MM.1S (cell line): ENCODE measurements around the gene DFFB.

Source experiments
- DNase-seq: peaks from one replicate; pipeline ENCODE4 v3.0.0-alpha.2; 2015
- H2AFZ ChIP-seq: fragments of 300-600 bp; sonication (generic); 2 replicates; pipeline ENCODE4 v1.6.0; 2016; ENCODE audit warnings: antibody characterized with exemption, low read length
- H3F3A ChIP-seq: fragments of 300-600 bp; sonication (generic); 2 replicates; pipeline ENCODE4 v1.6.1; 2016; ENCODE audit warnings: mild to moderate bottlenecking, antibody characterized with exemption, low read length, moderate library complexity, mixed read lengths; ENCODE audit not compliant: insufficient read depth
- H3K27ac ChIP-seq: fragments of 300-600 bp; sonication (generic); 2 replicates; pipeline ENCODE4 v1.5.1; 2016; ENCODE audit warnings: mild to moderate bottlenecking, low read length
- H3K27me3 ChIP-seq: fragments of 300-600 bp; sonication (generic); replicated peaks from 2 replicates; pipeline ENCODE4 v1.6.0; 2016; ENCODE audit warnings: low read length; ENCODE audit not compliant: insufficient read depth
- H3K36me3 ChIP-seq: fragments of 300-600 bp; sonication (generic); replicated peaks from 2 replicates; pipeline ENCODE4 v1.6.1; 2016; ENCODE audit warnings: mild to moderate bottlenecking, low read length, mixed read lengths; ENCODE audit not compliant: insufficient read depth
- H3K4me1 ChIP-seq: fragments of 300-600 bp; sonication (generic); 2 replicates; pipeline ENCODE4 v1.6.1; 2016; ENCODE audit warnings: low read length, mixed read lengths
- H3K4me2 ChIP-seq: fragments of 300-600 bp; sonication (generic); 2 replicates; pipeline ENCODE4 v1.6.0; 2016; ENCODE audit warnings: low read depth, low read length
- H3K4me3 ChIP-seq: fragments of 300-600 bp; sonication (generic); 2 replicates; pipeline ENCODE4 v1.5.1; 2016; ENCODE audit warnings: low read length, mixed read lengths
- H3K79me2 ChIP-seq: fragments of 300-600 bp; sonication (generic); 2 replicates; pipeline ENCODE4 v1.6.1; 2016; ENCODE audit warnings: mixed run types, low read length, mixed read lengths
- H3K9ac ChIP-seq: fragments of 300-600 bp; sonication (generic); 2 replicates; pipeline ENCODE4 v1.6.1; 2016; ENCODE audit warnings: low read length, mixed read lengths
- H3K9me2 ChIP-seq: fragments of 300-600 bp; sonication (generic); replicated peaks from 2 replicates; pipeline ENCODE4 v1.6.1; 2016; ENCODE audit warnings: mild to moderate bottlenecking, low read length, mixed read lengths; ENCODE audit not compliant: insufficient read depth
- H3K9me3 ChIP-seq: fragments of 300-600 bp; sonication (generic); replicated peaks from 2 replicates; pipeline ENCODE4 v1.6.1; 2016; ENCODE audit warnings: mild to moderate bottlenecking, low read length, mixed read lengths; ENCODE audit not compliant: insufficient read depth
- H4K20me1 ChIP-seq: fragments of 300-600 bp; sonication (generic); 2 replicates; pipeline ENCODE4 v1.6.1; 2016; ENCODE audit warnings: mild to moderate bottlenecking, low read length, moderate library complexity, mixed read lengths; ENCODE audit not compliant: insufficient read depth
- EZH2 ChIP-seq: fragments of 300-600 bp; sonication (generic); optimal IDR thresholded peaks from 2 replicates; pipeline ENCODE3; 2017; ENCODE audit warnings: low read depth, mild to moderate bottlenecking, antibody characterized with exemption, low read length, mixed read lengths
- EZH2phosphoT487 ChIP-seq: fragments of 300-600 bp; sonication (generic); IDR thresholded peaks from 2 replicates; pipeline ENCODE4 v1.6.1; 2018; ENCODE audit warnings: antibody characterized with exemption, low read length
- TF ChIP-seq, protein P1 (sequence below): fragments of 300-600 bp; sonication (generic); IDR thresholded peaks from 2 replicates; pipeline ENCODE4 v1.5.1; 2016; ENCODE audit warnings: antibody characterized with exemption, low read length, mixed read lengths

DFFB gene

GRCh38 chr1:3852091-3852490 lies 5.2 kb upstream of the DFFB start:
- peaks cover 38% of the 10 kb centered on the region for H3K79me2 ChIP-seq
- H3K9ac ChIP-seq: no peak overlapping the region
- H3K27me3 ChIP-seq: no peaks in the 10 kb centered on the region
- no peaks in the 10 kb centered on the region for H3K4me1 ChIP-seq
- 0 out of 2 replicates have a peak, but pooled peaks cover 4% of the 10 kb centered on the region for H3K36me3 ChIP-seq
- H3K9me2 ChIP-seq: no peaks in the 10 kb centered on the region
- H3K4me3 ChIP-seq: no peak overlapping the region
- TF ChIP-seq, protein P1, sequence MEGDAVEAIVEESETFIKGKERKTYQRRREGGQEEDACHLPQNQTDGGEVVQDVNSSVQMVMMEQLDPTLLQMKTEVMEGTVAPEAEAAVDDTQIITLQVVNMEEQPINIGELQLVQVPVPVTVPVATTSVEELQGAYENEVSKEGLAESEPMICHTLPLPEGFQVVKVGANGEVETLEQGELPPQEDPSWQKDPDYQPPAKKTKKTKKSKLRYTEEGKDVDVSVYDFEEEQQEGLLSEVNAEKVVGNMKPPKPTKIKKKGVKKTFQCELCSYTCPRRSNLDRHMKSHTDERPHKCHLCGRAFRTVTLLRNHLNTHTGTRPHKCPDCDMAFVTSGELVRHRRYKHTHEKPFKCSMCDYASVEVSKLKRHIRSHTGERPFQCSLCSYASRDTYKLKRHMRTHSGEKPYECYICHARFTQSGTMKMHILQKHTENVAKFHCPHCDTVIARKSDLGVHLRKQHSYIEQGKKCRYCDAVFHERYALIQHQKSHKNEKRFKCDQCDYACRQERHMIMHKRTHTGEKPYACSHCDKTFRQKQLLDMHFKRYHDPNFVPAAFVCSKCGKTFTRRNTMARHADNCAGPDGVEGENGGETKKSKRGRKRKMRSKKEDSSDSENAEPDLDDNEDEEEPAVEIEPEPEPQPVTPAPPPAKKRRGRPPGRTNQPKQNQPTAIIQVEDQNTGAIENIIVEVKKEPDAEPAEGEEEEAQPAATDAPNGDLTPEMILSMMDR: no peak
- no peak for TF ChIP-seq EZH2
- no peak for TF ChIP-seq EZH2phosphoT487
- H3F3A ChIP-seq: no peaks in the 10 kb centered on the region
- H2AFZ ChIP-seq: no peak overlapping the region
- no peak overlapping the region for H3K4me2 ChIP-seq
- no peak overlapping the region for H3K27ac ChIP-seq
- no peak for DNase-seq
- no peaks in the 10 kb centered on the region for H3K9me3 ChIP-seq
- H4K20me1 ChIP-seq: no peaks in the 10 kb centered on the region

GRCh38 chr1:3852711-3853485 lies 4.4 kb upstream of the DFFB start:
- H3K9ac ChIP-seq: no peak overlapping the region
- H3K36me3 ChIP-seq: 0 out of 2 replicates have a peak, but pooled peaks cover 4% of the 10 kb centered on the region
- no peaks in the 10 kb centered on the region for H3K9me2 ChIP-seq
- no peaks in the 10 kb centered on the region for H3K4me1 ChIP-seq
- H3K9me3 ChIP-seq: no peaks in the 10 kb centered on the region
- no peaks in the 10 kb centered on the region for H4K20me1 ChIP-seq
- H3F3A ChIP-seq: peaks cover 5% of the 10 kb centered on the region; the same call in 1 of the 2 replicates
- H2AFZ ChIP-seq: no peak overlapping the region
- H3K4me2 ChIP-seq: no peak overlapping the region
- DNase-seq: no peak
- H3K27me3 ChIP-seq: no peaks in the 10 kb centered on the region
- TF ChIP-seq, protein P1: no peak
- TF ChIP-seq EZH2 (no peak), EZH2phosphoT487 (no peak)
- no peak overlapping the region for H3K4me3 ChIP-seq
- peaks cover 40% of the 10 kb centered on the region for H3K79me2 ChIP-seq
- H3K27ac ChIP-seq: no peak overlapping the region

DNA sequence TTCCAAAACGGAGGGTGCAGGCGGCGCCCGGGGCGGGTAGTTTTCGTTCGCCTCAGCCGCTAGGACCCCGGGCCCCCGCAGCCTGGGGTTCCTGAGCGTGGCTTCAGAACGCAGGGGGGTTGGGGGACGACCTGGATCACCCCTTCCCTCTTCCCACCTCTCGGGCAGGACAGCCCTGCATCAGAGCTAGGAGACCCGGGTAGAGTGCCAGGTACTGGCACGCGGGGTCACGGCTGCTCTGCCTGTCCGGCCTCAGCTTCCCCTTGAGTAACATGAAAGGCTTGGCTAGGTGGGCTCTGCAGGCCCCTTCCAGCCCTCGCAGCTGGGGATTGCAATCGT lies 484 bp downstream of the DFFB start:
- Histone ChIP-seq H3K9me3 (no peaks in the 10 kb centered on the region), H3K4me1 (peaks cover 7% of the 10 kb centered on the region; the same call in 1 of the 2 replicates), H3F3A (peaks cover 5% of the 10 kb centered on the region; the same call in 1 of the 2 replicates), H4K20me1 (no peaks in the 10 kb centered on the region), H3K27me3 (no peaks in the 10 kb centered on the region), H3K4me3 (peak overlapping the region; percentile 80), H3K27ac (peak overlapping the region; percentile 50; the same call in 1 of the 2 replicates), H3K79me2 (peaks cover 51% of the 10 kb centered on the region), H3K4me2 (peak overlapping the region; percentile 96), H3K9ac (peak overlapping the region; percentile 61; the same call in 1 of the 2 replicates), H3K36me3 (no peaks in the 10 kb centered on the region), H3K9me2 (no peaks in the 10 kb centered on the region), H2AFZ (peak overlapping the region; percentile 80)
- DNase-seq: no peak
- TF ChIP-seq EZH2phosphoT487 (no peak), EZH2 (no peak)
- TF ChIP-seq, protein P1: no peak
